HFF-Myc (cell line): ENCODE results near the gene HBA2.
A peak's percentile ranks its signal among the peaks of the same experiment; 100 is the strongest.

Source experiments
- DNase-seq: peaks from one replicate; pipeline ENCODE4 v3.0.0-alpha.2; 2011; ENCODE audit warnings: low read depth; ENCODE audit errors: extremely low read depth
- H3K4me3 ChIP-seq: replicated peaks from 2 replicates; pipeline ENCODE4 v1.5.1; 2011; ENCODE audit warnings: low read depth, mild to moderate bottlenecking, control low read depth, low read length
- TF ChIP-seq, protein P1 (sequence below): IDR thresholded peaks from 2 replicates; pipeline ENCODE4 v1.5.1; 2012; ENCODE audit warnings: mild to moderate bottlenecking, low read depth, low read length, control low read depth; ENCODE audit errors: missing control alignments

The HBA2 gene

DNA sequence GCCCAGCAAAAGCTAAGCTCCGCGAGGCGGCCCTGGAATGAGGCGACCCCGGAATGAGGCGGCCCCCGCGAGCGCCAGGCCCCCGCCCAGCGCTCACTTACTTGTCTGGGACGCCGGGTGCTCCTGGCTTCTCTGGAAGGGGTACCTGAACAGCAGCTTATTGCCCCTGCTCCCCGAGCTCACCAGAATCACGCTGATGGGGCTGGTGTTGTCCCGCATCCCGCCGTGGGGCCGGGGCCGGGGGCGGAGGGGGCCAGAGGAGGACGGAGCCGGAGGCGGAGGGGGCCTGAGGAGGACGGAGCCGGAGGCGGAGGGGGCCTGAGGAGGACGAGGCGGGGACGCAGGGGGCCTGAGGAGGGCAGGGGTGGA, 34.6 kb upstream of the HBA2 start:
- H3K4me3 ChIP-seq = peak overlapping the region; percentile 75
- TF ChIP-seq, protein P1, sequence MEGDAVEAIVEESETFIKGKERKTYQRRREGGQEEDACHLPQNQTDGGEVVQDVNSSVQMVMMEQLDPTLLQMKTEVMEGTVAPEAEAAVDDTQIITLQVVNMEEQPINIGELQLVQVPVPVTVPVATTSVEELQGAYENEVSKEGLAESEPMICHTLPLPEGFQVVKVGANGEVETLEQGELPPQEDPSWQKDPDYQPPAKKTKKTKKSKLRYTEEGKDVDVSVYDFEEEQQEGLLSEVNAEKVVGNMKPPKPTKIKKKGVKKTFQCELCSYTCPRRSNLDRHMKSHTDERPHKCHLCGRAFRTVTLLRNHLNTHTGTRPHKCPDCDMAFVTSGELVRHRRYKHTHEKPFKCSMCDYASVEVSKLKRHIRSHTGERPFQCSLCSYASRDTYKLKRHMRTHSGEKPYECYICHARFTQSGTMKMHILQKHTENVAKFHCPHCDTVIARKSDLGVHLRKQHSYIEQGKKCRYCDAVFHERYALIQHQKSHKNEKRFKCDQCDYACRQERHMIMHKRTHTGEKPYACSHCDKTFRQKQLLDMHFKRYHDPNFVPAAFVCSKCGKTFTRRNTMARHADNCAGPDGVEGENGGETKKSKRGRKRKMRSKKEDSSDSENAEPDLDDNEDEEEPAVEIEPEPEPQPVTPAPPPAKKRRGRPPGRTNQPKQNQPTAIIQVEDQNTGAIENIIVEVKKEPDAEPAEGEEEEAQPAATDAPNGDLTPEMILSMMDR = no peak
- DNase-seq = no peak

DNA sequence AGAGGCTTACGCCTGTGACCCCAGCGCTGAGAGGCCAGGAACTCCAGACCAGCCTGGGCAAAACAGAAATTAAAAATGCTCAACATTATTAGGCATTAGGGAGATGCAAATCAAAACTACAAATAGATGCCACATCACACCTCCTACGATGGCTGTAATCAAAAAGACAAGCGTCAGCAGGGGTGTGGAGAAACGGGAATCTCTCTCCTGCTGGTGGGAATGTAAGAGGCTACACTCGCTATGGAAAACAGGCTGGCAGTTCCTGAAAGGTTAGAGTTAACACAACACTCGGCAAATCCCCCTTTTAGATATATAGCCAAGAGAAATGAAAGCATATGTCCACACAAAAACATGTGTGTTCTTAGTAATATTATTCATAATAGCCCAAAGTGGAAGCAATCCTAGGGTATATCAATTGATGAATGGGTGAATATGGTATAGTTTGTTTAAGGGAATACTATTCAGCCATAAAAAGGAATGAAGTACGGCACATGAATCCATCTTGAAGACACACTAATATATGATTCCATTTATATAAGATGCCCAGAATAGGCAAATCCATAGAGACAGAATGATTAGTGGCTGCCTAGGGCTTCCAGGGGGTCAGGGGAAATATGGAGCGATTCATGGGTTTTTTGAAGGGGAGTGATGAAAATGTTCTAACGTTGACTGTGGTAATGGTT, 32.4 kb upstream of the HBA2 start:
- TF ChIP-seq, protein P1 = peak; percentile 9
- no peak for DNase-seq
- no peak overlapping the region for H3K4me3 ChIP-seq

- TF ChIP-seq, protein P1 = no peak
- no peak overlapping the region for H3K4me3 ChIP-seq
Observed at GRCh38 chr16:142405-142967, 30.2 kb upstream of the HBA2 start.

GRCh38 chr16:143047-143446, 29.6 kb upstream of the HBA2 start:
- TF ChIP-seq, protein P1 = no peak
- DNase-seq = no peak
- no peak overlapping the region for H3K4me3 ChIP-seq

More at GRCh38 chr16:142405-142967, 30.2 kb upstream of the HBA2 start:
- no peak for DNase-seq

- TF ChIP-seq, protein P1 = no peak
- H3K4me3 ChIP-seq = no peak overlapping the region
- no peak for DNase-seq
Observed at GRCh38 chr16:143456-143855, 29.2 kb upstream of the HBA2 start.

DNA sequence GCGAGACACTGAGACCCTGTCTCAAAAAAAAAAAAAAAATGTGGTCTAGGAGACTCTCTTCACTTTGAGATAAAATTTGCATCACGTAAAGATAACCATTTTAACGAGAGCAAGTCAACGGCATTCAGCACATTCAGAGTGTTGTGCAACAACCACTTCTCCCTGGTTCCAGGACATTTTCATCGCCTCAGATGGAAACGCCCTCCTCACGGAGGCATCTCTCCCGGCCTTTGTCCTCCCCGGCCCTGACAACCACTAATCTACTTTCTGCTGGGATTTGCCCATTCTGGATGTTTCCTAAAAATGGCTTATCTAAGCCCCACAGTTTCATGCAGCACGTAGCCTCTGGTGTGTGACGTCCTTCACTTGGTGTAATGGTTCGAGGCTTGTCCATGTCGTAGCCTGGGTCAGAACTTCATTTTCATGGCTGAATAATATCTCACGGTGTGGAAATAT, 27.9 kb upstream of the HBA2 start:
- no peak overlapping the region for H3K4me3 ChIP-seq
- TF ChIP-seq, protein P1 = no peak
- DNase-seq = no peak

GRCh38 chr16:146646-147045, 26.0 kb upstream of the HBA2 start:
- no peak for DNase-seq
- TF ChIP-seq, protein P1 = no peak
- no peak overlapping the region for H3K4me3 ChIP-seq
